NCI-H2081 treated with DMSO at 0.1 percent for 48 hours (cell line): ENCODE data around the gene TMBIM1.

Experiments
- DNase-seq: peaks from one replicate; lab custom pipeline; 2025; lab: John Stamatoyannopoulos, UW

Gene TMBIM1

DNA sequence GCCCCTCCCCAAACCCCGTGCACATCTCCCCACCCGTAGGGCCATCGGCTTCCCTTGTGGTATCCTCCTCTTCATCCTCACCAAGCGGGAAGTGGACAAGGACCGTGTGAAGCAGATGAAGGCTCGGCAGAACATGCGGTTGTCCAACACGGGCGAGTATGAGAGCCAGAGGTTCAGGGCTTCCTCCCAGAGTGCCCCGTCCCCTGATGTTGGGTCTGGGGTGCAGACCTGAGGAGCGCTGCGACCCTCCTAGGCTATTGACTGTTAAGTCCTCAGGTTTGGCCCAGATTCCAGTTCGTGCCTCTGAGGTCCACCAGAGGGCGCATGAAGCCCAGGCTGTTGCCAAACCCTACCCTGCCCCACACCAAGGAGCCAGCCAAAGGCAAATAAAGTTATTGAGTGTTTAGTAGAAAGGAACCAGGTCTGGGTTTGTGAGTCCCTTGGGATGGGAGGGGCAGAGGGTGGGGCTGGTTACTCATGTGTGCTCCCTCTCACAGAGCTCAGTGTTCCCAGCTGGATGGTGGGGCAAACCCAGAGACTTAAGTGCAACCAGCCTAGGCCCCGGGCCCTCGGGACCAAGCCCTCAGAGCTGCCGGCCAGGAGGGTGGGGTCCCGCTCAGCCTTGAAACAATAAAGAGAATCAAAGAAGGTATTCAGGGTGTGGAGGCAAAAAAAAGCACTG, 19.6 kb downstream of the TMBIM1 start:
- peak; percentile 9 for DNase-seq

DNA sequence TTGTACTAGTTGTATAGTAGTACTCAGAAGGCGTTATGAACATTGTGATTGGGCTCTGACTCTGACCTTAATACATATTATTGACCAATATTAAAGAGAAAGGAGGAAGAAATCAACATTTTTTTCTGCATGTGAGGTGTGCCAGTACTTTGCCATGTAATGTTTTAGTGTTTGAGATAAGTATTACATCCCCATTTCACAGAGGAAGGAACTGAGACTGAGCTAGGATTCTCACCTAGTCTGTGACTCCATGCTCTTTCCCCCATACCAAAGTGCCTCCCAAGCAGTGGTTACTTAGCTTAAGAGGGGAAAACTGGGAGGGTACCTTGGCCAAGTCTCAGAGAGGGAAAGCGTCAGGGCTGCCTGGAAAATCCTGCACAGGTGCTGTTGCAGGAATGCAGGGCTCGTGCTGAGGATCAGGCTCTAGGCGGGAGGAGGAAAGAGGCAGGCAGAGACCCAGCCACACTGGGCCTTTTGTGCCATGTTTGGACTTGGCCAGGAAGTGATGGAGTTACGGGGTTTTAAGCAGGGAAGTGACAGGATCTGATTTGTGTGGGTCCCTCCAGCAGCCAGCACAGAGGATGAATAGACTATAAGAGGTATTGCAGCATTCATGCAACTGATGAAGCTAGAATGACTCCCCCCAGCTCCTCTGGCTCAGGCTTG, 20.3 kb downstream of the TMBIM1 start:
- no peak for DNase-seq

DNA sequence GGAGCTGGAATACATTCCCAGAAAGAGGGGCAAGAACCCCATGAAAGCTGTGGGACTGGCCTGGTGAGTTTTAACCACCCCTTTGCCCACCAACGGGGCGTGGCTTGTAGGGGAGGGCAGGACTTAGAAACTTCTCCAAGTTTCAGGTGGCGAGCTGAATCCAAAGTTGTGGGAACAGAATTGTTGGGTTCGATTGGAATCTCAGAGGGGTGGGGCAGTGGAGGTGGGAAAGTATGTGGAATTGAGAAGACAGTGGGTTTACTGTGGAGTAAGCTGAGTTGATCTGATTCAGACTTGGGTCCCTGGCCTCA, 20.9 kb downstream of the TMBIM1 start:
- no peak for DNase-seq

DNA sequence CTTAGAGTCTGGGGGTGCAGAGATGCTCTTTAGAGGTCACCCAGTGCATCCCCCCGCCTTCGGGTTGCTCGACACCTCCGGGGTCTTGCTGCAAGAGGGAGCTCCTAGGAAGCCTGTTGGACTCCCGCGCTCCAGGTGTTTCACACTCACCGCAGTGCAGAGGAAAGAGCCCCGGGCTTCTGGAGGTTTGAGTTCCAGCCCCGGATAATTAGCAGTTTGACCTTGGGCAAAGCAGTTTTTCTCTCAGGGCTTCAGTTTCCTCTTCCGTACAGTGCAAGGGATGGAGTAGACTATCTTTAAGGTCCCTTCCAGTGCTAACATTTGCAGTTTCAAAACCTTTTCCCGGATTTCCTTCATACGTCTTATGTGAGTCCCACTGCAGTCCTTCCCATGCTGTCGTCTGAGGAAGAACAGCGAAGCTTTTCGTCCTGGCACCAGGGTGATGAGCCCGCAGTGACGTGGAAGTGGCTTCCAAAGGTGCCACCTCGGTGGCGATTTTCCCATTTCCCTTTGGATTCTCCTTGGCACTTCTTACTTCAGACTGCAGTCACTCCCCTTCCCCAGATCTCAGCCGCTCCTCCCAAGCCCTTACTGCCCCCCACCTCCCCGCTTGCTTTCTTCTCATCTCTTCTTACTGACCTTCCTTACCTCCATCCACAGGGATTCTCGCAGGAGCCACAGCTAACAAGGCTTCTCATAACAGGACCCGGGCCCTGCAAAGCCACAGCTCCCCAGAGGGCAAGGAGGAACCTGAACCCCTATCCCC, 21.4 kb downstream of the TMBIM1 start:
- no peak for DNase-seq

DNA sequence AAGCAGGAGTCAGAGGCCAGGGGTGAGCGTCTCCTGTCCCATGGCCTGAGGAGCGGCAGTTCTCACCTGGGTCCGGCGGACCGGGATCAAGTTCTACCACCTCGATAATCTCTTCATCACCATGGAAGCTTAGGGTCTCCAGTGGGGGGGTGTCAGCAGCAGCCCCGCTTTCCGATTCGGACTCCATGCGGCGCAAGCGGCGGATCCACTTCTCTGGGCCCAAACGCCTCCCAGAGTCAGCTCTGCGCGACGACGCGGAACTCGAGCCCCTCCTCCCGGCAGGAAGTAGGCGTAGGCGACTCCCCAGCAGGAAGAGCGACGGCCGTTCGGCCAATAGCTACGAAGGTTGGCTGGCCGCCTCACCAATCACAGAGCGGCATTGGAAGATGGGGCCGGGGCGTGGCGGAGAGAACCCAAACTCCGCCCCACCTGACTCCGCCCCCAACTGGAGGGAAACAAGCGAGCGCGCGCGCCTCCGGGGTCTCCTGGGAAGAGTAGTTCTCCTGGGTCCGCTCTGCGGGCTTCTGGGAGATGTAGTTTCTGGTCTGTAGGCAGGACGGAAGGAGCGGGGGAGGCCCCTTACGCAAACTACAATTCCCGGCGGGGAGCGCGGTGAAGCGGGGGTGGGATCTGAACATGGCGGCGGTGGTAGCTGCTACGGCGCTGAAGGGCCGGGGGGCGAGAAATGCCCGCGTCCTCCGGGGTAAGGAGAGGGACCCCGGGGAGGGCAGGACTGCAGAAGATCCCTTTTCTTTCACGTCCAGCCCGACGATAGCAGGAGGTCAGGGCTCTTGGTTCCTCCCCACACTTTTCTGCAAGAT, 22.2 kb downstream of the TMBIM1 start, which contains the start of the genes AAMP and PNKD:
AAMP (minus strand) TSS at position 238 of the 821 bp plus-strand sequence; CDS start at position 187, 51 bp downstream.
PNKD (plus strand) TSS at position 620 of the 821 bp plus-strand sequence; CDS start at position 637, 17 bp downstream.
- DNase-seq = peak; percentile 97

DNA sequence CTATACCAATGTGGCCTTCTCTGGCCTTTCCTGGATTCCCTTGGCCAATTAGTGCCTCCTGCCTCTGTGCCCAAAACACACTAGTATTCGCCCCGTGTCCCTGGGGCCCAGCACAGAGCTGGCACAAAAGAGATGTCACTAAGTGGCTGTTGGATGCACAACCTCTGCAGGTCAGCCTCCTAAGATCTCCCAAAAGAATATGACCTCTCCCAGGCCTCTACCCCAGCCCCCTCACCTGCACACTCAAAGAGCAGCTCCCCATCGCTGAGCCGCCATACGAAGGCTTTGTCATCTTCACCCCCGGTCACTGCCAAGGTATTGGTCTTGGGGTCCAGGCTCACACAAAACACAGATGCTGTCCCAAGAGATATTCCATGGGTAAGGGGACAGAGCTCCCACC, 25.0 kb downstream of the TMBIM1 start:
- DNase-seq = no peak

DNA sequence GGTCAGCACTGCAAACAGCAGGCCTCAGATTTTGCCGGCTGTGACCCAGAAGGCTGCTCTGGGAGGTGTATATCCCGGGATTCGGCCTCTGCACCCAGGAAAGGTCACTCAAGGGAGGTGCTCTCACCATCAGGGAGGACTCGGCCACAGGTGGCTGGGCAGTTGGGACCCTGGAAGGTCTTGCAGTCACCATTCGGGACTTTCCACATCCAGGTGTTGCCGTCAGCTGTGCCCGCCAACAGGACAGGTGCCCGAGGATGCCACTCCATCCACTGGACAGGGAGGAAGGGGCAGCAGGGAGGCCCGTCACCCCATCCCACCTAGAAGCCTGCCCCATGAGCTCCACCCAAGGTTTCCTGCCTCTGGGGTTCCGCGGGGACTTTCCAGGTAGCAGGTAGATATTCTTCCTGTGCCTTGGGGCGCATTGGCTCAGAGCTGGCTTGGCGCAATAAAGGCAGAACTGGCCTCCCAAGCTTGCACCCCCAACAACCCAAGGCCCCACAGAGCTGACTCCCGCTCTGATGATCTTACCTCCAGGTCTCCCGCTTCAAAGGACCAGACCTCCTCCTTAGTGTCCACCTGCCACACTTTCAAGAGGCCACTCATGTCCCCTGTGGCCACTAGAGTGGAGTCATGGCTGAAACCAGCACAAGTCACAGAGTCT, 25.9 kb downstream of the TMBIM1 start:
- DNase-seq = no peak

DNA sequence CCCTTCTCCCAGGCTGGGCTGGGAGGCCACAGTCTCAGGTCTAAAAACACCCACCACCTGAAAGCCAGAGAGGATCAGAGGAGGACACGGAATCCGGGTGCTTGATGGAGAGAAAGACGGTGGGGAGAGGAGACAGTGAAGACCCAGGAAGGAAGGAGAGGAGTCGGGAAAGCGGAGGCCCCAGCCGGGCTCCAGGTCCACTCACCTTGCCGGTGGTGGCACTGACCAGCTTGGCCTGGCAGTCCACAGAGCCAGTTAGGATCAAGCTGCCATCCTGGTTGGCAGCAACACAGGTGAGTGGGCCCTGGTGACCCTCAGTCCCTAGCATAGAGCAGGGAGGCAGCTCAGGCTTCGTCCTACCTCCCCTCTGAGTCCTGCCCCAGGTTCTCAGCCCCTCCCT, 26.7 kb downstream of the TMBIM1 start:
- DNase-seq = no peak

DNA sequence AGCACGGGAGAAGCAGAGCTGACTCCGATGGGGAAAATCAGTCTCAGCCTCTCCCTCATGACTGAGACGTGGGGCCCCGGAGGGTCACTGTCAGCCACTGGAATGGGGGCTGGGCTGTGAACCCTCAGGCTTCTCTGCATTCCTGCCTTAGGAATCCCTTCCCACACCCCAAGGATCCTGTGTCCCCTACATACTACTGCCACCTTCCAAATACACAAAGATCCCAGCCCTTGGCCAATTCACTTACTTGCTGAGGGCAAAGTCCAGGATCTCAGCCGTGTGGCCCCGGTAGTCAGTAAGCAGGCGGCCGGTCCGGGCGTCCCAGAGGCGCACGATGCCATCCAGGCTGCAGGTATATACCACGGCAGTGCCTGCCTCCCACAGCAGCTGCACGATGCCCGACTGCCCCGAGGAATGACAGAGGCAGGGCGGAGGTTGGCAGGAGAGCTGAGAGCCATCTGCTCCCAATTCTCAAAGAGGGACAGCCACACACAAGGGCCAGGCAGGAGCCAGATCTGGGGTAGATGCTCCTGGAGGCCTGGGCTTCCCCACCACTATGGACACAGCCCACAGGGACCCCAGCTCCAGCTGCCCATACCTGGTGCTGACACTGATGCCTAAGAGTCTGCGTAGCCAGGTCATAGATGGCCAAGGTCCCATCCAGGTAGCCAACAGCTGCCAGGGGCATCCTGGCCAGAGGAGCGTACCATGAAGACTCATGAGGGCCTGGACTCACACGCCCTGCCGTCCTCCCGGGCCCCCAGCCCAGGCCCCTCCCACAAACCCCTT, 27.3 kb downstream of the TMBIM1 start:
- no peak for DNase-seq

DNA sequence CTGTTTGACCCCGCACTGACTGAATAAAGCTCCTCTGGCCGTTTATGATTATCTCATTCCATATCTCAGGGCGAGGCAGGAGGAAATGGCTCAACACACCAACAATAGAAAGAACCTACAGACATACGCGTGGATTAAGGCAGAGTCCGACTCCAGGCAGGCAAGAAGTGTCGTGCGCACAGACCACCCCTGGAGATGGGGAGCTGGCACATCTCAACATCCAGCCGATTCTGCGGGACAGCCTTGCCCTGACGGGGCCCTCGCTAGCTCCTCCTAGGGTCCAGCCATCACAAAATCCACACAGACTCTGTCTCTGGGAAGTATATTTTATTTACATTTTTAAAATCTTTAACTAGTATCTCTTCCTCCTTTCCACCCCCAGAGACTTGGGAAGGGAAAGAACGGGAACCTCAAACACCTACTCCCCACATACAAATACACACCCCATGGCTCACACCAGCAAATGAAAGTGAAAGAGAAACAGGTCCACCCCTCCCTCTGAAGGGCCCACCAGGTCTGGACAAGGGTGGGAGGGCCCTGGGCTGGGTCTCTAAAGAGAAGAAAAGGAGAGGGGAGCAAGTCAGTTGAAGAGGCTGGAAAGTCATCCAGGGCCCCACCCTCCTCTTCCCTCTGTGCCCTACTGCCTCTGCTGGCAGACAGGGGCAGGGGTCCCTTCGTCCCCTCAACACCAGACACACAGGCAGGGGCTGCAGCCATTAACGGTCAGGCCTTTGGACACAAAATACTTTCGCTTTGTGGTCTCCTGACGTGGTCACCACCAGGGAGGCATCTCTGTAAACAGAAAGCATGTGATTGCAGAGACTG, 28.3 kb downstream of the TMBIM1 start:
- no peak for DNase-seq

DNA sequence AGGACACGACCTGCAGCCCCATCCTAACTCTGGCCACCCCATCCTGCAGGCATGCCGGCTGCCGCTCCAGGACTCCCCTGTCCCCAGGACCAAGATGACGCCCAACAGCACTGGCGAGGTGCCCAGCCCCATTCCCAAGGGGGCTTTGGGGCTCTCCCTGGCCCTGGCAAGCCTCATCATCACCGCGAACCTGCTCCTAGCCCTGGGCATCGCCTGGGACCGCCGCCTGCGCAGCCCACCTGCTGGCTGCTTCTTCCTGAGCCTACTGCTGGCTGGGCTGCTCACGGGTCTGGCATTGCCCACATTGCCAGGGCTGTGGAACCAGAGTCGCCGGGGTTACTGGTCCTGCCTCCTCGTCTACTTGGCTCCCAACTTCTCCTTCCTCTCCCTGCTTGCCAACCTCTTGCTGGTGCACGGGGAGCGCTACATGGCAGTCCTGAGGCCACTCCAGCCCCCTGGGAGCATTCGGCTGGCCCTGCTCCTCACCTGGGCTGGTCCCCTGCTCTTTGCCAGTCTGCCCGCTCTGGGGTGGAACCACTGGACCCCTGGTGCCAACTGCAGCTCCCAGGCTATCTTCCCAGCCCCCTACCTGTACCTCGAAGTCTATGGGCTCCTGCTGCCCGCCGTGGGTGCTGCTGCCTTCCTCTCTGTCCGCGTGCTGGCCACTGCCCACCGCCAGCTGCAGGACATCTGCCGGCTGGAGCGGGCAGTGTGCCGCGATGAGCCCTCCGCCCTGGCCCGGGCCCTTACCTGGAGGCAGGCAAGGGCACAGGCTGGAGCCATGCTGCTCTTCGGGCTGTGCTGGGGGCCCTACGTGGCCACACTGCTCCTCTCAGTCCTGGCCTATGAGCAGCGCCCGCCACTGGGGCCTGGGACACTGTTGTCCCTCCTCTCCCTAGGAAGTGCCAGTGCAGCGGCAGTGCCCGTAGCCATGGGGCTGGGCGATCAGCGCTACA, 29.4 kb downstream of the TMBIM1 start:
- DNase-seq = no peak

DNA sequence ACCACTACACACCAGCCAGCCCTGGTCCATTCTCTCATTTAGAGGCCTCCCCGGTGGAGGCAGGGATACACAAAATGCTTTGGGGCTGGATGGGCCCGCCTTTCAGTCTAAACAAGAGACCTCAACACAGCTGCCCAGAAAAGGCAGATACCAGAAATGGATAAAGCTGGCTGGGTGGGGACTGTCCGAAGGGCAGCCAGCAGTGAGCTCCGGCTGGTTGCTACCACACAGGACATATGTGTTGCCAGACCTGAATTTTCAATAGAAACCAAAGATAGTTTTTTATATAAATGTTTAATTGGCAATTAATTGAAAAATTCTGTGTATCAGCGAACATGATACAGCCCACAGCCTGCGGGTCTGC, 30.1 kb downstream of the TMBIM1 start:
- no peak for DNase-seq

DNA sequence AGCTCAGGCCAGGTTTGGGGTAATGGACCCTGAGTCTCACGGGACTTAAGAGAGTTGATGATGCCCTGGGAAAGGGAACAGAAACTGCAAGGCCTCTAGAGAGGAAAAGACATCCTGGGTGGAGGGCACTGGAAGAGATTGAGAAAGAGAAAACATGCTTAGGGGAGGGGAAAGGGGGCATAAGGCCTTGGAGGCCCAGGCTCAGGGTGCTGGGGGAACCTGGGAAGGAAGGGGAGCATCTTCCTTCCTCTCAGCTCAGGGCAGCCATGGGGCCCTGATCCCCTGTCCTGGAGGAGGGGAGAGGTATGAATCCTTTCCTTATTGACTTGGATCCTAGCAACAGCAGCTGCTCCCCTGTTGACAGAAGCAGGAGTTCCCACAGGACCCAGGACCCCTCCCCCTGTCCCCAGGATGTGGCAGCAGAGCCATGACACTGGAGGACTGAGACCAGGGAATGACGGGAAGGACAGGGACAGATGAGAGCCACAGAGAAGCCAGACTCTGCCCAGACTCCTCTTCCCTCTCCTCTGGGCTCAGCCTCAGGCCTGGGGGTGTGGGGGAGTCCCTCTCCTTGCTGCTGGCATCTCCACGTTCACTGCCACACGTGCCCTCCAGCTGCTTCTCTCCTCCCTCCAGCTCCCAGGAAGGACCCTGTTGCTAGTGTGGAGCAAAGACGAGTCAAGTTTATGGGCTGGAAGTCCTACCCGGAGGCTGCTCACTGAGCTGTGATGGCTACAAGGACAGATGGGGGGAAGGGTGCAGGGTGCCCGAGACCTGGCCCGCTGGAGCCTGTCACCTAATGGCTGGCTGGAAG, 30.7 kb downstream of the TMBIM1 start:
- DNase-seq = no peak

DNA sequence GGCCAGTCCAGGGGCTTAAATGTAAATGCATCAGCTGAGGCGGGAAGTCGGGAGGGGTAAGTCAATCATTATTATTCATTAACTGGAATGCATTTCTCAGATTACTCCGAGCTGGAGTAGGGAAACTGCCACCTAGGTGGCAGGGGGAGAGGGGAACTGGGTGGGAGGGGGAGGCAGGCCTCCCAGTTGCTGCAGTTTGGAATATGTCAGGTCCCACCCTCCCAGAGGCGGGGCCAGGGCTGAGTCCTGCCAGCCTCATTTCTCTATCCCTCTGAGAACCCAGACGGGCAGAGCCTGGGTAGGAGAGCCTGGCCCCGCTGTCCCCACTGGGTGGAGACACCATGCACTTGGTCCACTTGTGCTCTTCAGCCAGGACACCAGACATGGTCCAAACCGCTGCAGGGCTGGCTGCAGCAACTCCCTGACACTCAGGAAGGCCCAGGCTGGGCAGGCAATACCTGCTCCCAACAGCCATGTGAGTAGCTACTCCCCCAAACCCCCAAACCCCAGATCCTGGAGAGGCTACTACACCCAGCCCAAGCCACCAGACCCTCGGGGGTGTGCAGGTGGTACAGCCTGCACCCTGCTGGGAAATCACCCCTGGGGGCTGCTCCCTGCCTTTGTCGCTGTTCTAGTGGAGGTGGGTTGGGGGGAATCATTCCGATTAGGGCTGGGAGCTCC, 31.4 kb downstream of the TMBIM1 start, which contains the start of gene GPBAR1:
GPBAR1 (plus strand) TSS at position 274 of the 681 bp plus-strand sequence. CDS start 1,710 bp downstream, outside the sequence.
- no peak for DNase-seq

DNA sequence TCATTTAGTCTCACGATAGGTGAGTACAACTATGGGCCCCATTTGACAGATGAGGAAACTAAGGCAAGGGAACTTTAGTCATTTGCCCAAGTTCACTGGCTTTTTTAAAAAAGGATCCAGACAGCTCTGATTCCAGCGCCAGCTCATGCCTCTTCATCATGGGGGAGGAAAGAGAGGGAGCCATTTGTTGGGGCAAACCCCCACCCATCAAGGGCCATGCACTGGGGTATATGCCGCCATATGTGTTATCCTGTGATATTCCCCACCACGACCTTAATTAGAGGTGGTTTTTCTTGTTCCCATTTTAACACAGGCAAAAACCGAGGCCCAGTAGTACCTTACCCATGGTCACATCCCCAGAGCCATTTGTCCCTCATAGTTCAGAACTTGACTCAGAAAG, 32.1 kb downstream of the TMBIM1 start:
- no peak for DNase-seq

DNA sequence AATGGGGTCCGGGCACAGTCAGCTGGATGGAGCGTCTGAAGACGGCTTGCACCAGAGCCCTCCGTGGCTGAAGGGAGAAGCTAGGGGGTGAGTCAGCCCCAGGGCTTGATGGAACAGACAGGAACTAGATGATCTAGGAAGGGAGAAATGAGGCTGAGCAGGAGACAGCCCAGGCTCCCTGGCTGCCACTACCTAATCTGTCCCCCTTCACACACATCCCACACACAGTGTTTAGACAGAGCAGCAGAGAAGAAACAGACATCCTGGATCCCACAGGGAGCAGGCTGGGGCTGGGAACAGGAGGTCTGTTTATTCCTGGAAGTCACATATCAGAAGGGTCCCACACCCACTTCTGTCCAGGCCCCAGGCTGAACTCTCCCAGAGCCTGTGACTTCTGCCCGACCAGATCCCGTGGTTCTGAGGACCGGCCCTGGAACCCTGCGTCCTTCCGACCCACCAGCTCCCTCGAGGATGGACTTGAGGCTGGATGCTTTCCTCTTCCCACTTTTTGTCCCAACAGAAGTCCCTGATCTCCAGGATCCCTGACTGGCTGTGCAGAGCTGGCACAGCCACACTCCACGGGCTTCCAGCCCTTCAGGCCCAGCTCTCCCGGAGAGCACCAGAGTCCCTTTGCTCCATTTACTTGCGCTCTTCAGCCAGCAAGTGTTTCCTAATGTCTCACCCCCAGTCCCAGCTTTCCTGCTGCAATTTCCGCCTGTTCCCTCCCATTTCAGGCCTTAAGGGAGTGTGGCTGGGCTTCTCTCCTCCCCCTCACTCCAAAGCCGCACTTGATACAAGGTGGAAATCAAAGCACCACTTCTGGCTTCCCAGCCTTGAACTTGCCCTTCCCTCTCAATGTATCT, 33.0 kb downstream of the TMBIM1 start:
- no peak for DNase-seq
